Middle frontal gyrus (tissue), 1 donor: Measurements from ENCODE around the gene GLTPD2.

Experiments
- DNase-seq: peaks from one replicate; pipeline ENCODE4 v3.0.0-alpha.2; 2015; ENCODE audit warnings: low spot score; ENCODE audit errors: extremely low spot score

GLTPD2 gene

DNA sequence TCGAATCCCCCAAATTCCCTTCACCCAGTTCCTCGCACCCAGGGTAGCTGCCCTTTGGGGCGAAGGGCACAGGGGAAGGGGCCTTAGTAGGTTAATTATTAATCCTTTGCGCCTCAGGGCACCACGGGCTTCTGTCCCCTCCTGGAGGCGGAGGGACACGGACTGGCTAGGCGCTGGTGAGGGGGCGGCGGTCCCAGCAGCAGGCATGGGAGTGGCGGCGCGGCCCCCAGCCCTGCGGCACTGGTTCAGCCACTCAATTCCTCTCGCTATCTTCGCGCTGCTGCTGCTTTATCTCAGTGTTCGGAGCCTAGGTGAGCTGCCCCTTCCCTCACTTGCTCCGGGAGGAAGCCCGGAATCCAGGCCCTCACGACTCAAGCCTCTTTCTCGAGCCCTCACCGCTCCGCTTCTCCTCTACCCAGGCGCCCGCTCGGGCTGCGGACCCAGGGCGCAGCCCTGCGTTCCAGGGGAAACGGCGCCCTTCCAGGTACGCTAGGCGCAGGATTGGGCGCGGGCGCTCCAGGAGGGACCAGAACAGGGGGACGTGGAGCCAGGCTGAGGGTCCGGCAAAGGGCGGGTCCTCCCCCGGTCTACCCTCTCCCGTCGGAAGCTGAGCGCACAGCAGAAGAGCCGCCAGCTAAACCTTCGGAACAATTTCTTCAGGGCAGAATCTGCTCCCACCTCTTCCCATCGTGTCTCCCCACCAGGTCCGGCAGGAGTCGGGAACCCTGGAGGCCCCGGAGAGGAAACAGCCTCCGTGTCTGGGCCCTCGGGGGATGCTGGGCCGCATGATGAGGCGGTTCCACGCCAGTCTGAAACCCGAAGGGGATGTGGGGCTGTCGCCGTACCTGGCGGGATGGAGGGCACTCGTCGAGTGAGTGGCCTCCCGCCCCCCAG lies at the start of gene GLTPD2:
GLTPD2 (plus strand) TSS at position 158 of the 894 bp plus-strand sequence; CDS start at position 206, 48 bp downstream.
- DNase-seq: no peak

DNA sequence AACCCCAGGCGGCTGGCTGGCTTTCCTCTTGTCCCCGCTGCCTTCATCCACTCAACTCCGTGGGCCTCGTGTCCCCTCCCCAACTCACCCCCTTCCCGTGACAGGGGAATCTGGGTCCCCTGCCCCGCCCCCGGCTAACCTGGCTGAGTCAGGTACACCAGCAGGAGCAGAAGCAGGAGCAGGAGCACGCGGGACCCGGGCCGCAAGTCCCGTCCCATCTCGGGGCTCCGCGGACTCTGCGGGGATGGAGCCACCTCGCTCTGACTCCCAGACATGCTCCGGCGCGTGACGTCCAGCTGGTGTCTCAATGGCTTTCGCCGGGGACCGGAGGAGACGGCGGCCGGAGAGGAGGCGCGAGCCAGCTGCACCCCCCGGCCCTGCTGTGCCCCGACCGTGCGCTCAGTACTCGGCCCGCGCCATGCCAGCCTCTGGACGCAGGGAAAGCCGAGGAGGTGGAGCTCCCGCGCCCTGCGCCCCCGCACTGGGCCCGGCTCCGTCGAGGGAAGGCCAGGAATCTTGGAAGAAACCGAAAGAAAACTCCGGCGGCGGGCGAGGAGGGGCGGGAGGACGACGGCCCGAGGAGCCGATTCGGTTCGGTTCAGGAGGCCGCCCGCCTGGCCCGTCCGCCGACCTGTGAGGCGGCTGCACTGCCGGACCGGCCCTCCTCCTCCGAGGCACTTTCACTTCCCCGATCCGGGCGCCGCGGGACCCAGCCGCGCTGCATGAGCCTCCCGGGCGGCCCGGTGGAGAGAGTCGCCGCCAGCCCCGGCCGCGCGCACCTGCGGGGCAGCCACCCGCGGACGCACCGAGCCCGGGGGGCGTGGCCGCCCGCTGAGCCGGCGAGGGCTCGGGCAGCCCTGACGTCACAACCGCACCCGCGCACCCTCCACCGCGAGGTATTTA lies 49.4 kb upstream of the GLTPD2 start, which contains the start of the genes CXCL16 and ZMYND15:
CXCL16 (minus strand) TSS at position 807 of the 903 bp plus-strand sequence; CDS start at position 218, 589 bp downstream.
ZMYND15 (plus strand) TSS at position 712 of the 903 bp plus-strand sequence. CDS start 716 bp downstream, outside the sequence.
- no peak for DNase-seq

DNA sequence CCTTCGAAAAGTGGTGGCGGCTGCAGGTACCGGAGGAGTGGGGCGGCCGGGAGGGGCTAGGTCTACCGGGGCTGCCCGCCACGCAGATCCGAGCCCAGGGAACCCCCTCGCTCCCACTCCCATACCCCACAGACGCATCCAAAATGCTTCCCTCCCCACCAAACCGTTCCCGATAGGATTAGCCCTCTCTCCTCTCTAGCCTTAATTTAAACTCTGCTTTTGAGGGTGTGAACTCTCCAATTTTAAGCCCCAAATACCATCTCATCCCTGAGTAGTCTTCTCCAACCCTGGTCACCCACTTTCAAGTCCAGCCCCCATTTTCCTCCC lies 48.8 kb upstream of the GLTPD2 start:
- DNase-seq: no peak

DNA sequence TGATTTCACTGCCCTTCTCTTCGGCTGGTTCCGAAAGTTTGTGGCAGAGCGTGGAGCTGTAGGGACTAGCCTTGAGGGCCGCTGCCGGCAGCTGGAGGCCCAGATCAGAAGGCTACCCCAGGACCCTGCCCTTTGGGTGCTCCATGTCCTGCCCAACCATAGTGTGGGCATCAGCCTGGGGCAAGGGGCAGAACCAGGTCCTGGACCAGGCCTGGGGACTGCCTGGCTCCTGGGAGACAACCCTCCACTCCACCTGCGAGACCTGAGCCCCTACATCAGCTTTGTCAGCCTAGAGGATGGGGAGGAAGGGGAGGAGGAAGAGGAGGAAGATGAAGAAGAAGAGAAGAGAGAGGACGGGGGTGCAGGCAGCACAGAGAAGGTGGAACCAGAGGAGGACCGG lies 48.2 kb upstream of the GLTPD2 start:
- DNase-seq: no peak

DNA sequence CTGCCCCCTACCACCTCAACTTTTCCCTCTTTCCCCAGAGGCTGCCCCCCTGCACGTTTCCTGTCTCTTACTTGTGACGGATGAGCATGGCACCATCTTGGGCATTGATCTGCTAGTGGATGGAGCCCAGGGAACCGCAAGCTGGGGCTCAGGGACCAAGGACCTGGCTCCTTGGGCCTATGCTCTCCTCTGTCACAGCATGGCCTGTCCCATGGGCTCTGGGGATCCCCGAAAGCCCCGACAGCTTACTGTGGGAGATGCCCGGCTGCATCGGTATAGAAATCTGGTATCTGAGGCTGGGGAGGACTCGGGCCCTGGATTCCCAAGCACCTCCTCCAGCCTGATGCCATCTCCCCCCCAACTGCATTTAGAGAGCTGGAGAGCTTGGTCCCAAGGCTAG lies 47.2 kb upstream of the GLTPD2 start:
- DNase-seq: no peak

DNA sequence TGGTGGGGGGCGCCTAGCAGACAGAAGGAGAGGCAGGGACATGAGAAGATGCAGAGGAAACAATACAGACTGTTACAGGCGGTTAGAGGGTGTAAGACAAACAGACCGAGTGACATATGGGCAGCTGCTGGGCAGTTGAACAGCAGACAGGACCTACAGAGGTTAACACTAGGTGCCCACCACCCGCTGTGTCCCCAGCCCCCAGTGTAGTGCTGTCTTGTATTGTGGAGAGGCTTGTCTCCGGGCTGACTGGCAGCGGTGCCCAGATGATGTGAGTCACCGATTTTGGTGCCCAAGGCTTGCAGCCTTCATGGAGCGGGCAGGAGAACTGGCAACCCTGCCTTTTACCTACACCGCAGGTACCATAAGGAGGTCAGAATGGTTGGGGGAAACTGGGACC lies 46.6 kb upstream of the GLTPD2 start:
- DNase-seq: no peak

DNA sequence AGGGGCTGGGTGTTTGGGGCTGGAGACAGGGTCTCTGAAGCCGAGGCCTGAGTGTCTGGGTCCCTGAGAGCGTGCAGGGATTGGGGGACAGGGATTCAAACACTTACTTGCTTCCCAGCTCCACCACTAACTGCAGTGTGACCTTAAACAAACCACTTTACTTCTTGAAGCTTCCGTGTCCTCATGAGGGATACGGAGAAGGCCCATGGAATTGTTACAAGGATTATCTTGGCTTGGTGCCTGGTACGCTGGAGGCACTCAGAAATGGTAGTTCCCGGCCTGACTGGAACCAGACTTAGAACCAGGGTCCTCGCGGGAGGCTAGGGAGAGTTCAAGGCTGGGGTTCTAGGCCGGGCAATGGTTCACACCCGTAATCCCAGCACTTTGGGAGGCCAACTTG lies 46.1 kb upstream of the GLTPD2 start:
- no peak for DNase-seq

DNA sequence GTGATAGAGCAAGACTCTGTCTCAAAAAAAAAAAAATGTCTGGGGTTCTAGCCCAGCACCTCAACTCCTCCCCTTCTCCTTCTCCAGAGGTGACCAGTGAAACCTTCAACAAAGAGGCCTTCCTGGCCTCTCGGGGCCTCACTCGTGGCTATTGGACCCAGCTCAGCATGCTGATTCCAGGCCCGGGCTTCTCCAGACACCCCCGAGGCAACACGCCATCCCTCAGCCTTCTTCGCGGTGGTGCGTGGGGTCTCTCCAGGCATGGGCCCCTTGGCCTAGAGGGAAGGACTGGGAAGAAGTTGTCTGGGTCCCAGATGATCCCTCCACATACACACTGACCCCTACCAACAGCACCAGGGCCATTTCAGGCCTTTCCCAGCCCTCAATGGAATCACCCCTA lies 45.5 kb upstream of the GLTPD2 start:
- no peak for DNase-seq

DNA sequence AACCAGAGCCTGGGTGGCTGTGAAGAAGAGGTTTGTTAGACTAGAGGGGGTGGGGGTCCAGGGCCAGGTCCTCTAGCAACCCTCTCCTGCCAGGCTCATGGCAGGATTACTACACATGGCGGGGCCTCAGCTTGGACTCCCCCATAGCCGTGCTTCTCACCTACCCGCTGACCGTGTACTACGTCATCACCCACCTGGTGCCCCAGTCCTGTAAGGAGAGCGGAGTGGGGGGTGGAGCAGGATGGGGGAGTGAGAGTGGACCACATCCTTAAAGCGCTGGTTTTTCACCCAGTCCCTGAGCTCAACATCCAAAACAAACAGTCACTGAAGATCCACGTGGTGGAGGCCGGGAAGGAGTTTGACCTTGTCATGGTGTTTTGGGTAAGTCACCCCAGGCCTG lies 44.9 kb upstream of the GLTPD2 start:
- no peak for DNase-seq

DNA sequence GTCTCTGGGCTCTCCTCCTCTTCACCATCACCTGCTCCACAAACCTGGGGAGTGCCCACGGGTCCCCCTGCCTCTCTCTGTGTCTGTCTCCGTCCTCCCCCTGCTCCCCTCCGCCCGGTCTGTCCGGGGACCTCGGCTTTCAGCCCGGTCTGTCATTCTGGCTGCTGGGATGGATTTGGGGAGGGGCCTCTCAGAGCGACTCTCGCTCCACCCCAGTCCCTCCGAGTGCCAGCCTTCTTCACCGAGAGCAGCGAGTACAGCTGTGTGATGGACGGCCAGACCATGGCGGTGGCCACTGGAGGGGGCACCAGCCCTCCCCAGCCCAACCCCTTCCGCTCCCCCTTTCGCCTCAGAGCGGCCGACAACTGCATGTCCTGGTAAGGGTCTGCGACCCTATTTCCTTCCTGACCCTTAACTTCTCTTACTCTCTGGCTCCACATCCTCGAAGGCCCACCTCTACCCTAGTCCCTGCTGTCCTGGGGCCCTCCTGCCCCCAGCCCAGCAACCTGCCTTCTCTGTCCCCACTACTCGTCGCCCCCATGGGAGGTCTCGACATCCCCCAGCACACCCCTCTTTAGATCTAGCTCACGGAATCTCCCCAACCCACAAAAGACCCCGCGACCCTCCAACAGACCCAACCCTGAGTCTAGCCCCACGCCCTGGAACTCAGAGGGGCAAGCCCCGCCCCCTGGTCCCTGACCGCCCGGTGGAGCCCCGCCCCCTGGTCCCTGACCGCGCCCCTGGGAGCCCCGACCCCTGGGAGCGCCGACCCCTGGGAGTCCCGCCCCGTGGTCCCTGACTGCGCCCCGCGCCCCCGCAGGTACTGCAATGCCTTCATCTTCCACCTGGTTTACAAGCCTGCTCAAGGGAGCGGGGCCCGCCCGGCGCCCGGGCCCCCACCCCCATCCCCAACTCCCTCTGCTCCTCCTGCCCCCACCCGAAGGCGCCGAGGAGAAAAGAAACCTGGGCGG lies 43.5 kb upstream of the GLTPD2 start:
- DNase-seq: no peak

DNA sequence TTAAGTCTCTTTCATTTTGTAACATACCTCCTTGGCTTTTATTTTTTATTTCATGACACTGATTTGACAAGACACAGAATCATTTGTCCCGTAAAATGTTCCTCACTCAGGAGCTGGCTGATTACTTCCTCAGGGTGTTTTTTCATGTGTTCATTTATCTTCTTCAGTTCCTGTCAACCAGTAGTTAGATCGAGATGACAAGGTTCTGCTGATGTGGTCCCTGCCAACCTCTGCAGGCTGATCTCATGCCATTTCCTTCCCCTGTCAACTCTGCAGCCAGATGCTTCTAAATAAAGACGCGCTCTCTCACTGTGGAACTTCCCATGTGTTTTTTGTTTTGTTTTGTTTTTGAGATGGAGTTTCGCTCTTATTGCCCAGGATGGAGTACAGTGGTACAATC lies 40.9 kb upstream of the GLTPD2 start:
- no peak for DNase-seq

DNA sequence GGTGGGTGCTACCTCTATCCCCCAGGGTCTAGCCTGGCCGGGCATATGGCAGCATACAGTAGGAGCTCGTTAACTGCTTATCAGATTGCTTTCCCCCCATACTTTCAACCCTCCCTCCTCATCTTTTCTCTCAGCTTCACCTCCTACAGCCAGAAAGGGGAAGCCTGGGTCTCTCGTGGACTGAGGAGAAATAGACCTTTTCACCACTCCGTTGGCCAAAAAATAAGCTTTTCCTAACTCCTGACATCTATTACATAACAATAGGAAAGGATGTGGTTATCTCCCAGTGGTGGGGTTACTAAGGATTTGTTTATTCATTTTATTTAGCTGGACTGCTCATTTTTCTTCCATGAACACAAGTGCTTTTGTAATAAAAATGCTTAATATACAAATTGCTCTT lies 40.1 kb upstream of the GLTPD2 start:
- no peak for DNase-seq

DNA sequence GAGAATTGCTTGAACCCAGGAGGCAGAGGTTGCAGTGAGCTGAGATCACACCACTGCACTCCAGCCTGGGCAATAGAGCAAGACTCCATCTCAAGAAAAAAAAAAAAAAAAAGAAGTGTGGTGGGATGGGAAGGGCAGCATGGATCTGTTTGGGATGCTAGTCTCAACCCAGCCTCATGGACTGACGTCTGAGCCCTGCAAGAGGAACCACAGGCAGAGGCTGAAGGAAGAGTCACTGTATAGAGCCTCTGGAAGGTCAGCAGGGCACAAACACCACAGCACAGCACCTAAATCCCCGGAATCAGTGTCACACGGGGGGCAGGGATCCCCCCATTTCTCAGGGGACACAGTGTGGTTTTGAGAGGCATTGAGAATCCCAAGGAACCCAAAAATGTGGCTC lies 38.2 kb upstream of the GLTPD2 start:
- DNase-seq: no peak

DNA sequence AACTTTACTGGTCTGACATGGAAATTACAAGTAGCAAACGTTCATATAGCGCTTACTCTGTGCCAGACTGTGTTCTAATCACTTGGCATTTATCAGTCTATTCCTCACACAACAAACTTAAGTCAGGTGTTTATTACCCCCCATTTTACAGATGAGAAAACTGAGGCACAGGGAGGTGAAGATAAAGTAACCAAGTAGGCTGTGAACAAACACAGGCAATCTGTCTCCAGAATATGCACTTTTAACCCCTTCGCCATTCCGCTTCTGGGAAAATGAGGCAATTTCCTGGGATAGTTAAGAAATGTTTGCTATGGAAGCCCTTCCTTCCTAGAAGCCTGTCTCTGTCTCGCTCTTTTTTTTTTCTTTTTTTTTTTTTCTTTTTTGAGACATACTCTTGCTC lies 36.8 kb upstream of the GLTPD2 start:
- no peak for DNase-seq

DNA sequence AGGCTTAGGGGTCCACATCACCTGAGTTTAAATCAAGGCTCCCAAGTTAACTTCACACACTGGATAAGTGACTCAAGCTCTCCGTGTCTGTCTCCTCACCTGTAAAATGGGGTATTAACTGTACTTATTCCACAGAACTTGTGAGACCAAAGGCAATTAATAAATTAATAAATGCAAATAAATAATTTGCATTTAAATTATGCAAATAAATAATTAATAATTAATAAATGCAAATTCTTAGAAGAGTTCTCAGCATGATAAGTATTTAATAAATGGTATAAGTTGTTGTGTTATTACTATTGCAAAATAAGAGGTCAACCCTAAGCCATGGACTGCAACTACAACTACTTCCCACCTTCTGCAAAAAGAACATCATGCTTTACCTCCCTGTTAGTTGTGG lies 35.4 kb upstream of the GLTPD2 start:
- DNase-seq: no peak

DNA sequence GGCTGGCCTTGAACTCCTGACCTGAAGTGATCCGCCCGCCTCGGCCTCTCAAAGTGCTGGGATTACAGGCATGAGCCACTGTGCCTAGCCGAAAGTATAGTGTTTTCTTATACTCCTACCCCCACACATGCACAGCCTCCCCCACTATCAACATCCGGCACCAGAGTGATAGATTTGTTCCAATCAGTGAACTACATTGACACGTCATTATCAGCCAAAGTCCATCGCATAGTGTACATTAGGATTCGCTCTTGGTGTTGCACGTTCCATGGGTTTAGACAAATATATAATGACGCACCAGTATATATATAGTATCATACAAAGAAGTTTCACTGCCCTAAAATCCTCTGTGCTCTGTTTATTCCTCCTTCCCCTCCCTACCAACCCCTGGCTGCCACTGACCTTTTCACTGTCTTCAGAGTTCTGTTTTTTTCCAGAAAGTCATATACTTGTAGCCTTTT lies 29.0 kb upstream of the GLTPD2 start:
- no peak for DNase-seq

DNA sequence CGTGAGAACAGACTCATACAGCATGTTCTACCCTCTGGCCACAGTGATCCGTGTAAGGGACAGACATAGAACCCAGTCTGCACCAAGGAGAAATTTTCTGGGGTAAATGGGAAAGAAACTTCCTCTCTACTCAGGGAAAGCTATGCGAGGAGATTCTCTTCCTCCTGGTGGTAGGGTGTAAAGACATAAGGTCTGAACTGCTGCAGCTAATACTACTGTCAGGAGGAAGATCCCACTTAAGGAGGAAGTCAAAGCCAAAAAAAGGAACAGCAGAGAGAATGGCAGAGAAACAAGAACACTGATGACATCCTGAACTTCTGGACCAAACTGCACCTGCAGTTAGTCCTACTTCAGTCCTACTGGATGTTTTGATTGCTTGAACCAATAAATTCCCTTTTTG lies 24.2 kb upstream of the GLTPD2 start:
- DNase-seq: no peak

DNA sequence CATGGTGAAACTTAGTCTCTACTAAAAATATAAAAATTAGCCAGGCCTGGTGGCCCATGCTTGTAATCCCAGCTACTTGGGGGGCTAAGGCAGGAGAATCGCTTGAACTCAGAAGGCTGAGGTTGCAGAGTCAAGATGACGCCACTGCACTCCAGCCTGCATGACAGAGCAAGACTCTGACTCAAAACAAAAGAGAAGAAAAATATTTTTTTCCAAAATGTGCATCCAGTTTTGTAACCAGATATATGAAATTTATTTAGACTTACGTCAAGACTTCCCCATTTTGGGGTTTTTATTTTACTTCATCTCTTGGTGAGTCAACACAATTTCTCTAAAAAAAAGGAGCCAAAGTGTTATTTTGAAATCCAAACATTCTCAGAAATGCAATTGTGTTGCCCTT lies 22.6 kb upstream of the GLTPD2 start:
- DNase-seq: no peak

DNA sequence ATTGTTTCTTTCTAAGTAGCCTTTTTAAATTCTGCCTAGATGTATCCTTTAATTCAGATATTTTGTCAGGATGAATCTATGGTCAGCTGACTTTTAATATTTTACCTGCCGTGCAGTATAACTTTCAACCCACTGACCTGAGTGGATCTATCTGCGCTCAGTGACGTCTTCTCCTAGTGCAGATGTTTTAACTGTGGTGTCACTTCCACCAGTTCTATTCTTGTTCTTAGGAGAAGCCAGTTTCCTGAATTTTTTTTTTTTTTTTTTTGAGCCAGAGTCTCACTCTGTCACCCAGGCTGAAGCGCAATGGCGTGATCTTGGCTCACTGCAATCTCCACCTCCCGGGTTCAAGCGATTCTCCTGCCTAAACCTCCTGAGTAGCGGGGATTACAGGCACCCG lies 22.0 kb upstream of the GLTPD2 start:
- no peak for DNase-seq

DNA sequence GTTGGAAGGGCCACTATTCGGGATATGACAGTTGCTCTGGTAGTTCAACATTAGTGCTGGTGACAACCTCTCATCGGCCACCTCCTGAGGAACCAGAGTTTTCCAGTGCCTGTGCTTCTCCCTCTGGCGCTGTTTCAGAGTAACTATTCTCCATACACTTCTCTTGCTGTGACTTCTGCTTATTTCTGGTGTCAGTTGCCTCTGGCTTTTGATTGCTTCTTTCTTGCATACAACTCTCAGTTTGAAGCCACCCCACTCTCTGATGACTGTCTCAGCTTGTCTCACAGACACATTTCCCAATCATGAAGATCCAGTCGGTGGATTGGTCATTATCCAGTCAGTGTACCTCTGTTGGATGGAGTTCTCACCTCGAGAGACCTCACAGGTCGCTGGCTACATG lies 20.5 kb upstream of the GLTPD2 start:
- no peak for DNase-seq

DNA sequence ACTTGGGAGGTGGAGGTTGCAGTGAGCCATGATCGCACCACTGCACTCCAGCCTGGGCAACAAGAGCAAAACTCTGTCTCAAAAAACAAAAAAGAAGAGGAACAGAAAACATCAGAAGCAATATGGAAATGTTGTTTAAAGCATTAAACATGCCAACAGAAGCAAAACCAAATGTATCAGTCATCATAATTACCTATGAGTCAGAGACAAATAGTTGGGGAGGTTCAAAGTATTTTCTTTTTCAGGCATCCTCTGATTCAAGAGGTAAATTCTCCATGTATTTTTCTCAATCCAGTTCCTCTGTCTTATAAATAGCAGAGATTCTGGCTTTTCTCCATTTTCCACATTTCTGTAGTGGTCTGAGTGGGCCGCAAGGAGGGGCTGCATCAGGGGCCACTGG lies 19.1 kb upstream of the GLTPD2 start:
- DNase-seq: no peak
